ENCODE data around the gene PPP2R3A.
"Not testable (repeated sequence)": the region's sequence is repeated elsewhere in the genome, so short reads cannot be mapped to it uniquely, and the experiment has no call there.

Gene PPP2R3A

DNA sequence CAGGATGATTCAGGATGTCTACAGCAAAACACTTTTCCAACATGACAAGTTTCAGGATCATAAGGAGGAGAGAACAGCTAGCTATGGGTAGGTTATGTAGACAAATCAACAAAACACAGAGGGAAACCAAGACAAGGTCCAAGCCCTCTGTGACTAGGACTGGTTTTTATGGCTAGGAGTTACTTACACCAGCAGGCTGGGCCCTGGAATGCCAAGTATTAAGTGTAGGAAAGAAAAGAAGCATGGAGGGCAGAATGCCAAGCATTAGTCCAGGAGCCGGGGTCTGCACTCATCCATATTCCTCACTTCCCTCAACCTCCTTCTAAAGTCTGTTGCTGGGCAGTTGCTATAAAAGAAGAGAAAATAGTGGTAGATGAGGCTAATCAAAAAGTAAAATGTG lies 35.3 kb upstream of the PPP2R3A start:
- Mint-ChIP-seq H3K27me3 (ENCODE audit: low read depth, poor library complexity) (no peaks in the 10 kb centered on the region), H3K4me1 (no peaks in the 10 kb centered on the region)

DNA sequence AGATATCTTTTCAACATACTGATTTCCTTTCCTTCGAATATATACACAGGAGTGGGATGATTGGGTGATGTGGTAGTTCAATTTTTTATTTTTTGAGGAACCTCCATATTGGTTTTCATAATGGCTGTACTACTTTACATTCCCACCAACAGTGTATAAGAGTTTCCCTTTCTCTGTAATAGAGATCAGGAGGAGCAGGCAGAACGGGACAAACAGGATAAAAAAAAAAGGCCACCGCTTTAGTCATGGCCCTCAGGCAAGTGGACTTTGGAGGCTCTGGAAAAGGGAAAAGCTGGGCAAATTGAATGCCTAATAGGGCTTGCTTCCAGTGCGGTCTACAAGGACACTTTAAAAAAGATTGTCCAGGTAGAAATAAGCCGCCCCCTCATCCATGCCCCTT lies 30.4 kb upstream of the PPP2R3A start:
- H3K4me1 Mint-ChIP-seq; H3K27ac Mint-ChIP-seq; H3K4me3 Mint-ChIP-seq; DNase-seq; H3K36me3 Mint-ChIP-seq (ENCODE audit: low read depth); H3K27me3 Mint-ChIP-seq (ENCODE audit: low read depth, poor library complexity): not testable (repeated sequence)
- peaks cover 23% of the 10 kb centered on the region for H3K9me3 Mint-ChIP-seq

More for the DNA sequence above, 35.3 kb upstream of the PPP2R3A start:
- Mint-ChIP-seq H3K4me3 (no peak overlapping the region), H3K27ac (no peak overlapping the region), H3K9me3 (no peaks in the 10 kb centered on the region), H3K36me3 (ENCODE audit: low read depth) (no peaks in the 10 kb centered on the region)
- DNase-seq, result no peak
- TF ChIP-seq, protein P1, sequence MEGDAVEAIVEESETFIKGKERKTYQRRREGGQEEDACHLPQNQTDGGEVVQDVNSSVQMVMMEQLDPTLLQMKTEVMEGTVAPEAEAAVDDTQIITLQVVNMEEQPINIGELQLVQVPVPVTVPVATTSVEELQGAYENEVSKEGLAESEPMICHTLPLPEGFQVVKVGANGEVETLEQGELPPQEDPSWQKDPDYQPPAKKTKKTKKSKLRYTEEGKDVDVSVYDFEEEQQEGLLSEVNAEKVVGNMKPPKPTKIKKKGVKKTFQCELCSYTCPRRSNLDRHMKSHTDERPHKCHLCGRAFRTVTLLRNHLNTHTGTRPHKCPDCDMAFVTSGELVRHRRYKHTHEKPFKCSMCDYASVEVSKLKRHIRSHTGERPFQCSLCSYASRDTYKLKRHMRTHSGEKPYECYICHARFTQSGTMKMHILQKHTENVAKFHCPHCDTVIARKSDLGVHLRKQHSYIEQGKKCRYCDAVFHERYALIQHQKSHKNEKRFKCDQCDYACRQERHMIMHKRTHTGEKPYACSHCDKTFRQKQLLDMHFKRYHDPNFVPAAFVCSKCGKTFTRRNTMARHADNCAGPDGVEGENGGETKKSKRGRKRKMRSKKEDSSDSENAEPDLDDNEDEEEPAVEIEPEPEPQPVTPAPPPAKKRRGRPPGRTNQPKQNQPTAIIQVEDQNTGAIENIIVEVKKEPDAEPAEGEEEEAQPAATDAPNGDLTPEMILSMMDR (IDR thresholded peaks at IDR 0.05), result no peak

DNA sequence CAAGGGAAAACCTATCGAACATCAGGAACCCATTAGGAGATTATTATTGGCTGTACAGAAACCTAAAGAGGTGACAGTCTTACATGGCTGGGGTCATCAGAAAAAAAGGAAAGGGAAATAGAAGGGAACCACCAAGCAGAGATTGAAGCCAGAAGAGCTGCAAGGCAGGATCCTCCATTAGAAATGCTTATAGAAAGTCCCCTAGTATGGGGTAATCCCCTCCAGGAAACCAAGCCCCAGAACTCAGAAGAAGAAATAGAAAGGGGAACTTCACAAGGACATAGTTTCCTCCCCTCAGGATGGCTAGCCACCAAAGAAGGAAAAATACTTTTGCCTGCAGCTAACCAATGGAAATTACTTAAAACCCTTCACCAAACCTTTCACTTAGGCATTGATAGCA lies 27.8 kb upstream of the PPP2R3A start:
- H3K27ac Mint-ChIP-seq; H3K27me3 Mint-ChIP-seq (ENCODE audit: low read depth, poor library complexity); DNase-seq; H3K4me3 Mint-ChIP-seq; H3K4me1 Mint-ChIP-seq; H3K36me3 Mint-ChIP-seq (ENCODE audit: low read depth): not testable (repeated sequence)
- peaks cover 23% of the 10 kb centered on the region for H3K9me3 Mint-ChIP-seq

DNA sequence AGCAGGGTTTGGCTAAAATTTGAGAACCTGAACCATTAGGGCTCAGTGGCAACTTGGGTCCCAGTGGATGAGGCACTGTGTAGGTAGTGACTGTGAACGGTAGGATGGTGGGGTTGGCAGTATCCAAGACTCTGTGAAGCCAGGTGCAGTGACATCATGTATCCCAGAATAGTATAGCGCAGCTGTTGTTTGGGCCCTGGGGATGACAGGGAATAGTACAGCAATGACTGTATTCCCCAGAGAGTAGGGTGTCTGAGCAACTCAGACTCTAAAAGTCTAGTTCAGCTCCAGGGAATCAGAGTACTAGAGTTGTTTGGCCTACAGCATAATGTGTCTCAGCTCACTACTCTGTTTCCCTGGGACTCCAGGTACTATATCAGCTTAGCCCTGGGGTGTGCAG lies 20.7 kb upstream of the PPP2R3A start:
- Mint-ChIP-seq H3K9me3 (peaks cover 2% of the 10 kb centered on the region), H3K4me1 (no peaks in the 10 kb centered on the region), H3K27ac (no peak overlapping the region), H3K27me3 (ENCODE audit: low read depth, poor library complexity) (no peaks in the 10 kb centered on the region), H3K36me3 (ENCODE audit: low read depth) (no peaks in the 10 kb centered on the region), H3K4me3 (no peak overlapping the region)
- no peak for DNase-seq
- TF ChIP-seq, protein P1 (IDR thresholded peaks at IDR 0.05), result no peak

DNA sequence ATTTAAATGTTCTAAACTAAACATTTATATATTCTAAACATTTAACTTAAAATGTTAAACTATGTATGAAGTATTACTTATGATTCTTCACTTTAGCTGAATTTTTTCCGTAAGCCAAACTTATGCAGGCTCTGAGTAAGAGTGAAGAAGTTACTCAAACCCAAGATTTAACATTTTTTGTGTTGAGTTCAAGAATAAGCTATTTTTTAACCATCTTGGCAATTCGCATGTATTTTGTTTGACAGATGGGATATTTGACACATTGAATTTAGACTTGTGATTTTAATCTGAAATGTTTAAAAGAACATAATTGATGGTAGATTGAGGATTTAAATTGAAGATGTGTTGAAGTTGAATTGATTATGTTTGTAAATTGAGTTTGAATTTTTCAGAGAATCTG lies 14.6 kb upstream of the PPP2R3A start:
- Mint-ChIP-seq H3K27ac (no peak overlapping the region), H3K36me3 (ENCODE audit: low read depth) (no peaks in the 10 kb centered on the region), H3K9me3 (peaks cover 14% of the 10 kb centered on the region), H3K4me3 (no peak overlapping the region), H3K27me3 (ENCODE audit: low read depth, poor library complexity) (peaks cover 3% of the 10 kb centered on the region), H3K4me1 (no peaks in the 10 kb centered on the region)
- TF ChIP-seq, protein P1 (IDR thresholded peaks at IDR 0.05), result no peak
- no peak for DNase-seq

DNA sequence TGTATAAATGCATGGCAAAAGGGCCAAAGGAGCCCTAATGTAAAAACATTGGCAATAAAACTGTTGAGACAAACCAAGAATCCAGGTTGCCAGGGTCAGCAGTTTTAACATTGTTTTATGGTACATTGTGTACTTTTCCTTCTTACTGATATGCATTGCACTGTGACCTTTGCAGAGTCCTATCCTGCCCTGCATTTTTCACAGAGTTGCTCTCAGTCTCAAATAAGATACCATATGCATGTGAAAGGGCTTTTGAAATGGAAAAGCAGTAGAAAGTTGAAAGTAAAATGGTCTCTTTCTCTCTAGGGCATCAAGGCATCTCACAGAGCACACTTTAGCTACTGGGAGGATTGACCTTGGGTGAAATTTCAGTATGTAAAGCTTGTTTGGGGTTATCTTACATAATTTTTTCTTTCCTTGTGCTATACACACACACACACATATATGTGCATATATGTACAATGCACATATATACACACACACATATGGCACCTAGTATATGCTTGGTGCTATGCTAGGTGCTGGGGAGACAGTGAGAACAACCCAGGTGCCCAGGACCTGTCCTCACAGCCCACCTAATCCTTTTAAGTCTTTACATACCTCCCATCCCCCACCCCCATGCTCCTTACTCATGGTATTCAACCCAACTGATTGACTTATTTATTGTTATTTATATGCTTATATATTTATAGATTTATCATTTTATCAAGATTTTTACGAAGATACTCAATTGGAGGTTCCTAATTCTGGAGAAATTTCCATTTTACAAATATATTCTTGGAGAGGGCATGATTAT lies 1.2 kb upstream of the PPP2R3A start:
- Mint-ChIP-seq H3K36me3 (ENCODE audit: low read depth) (peaks cover 24% of the 10 kb centered on the region), H3K4me3 (peak overlapping the region; percentile 78), H3K27ac (no peak overlapping the region), H3K4me1 (peaks cover 21% of the 10 kb centered on the region), H3K27me3 (ENCODE audit: low read depth, poor library complexity) (no peaks in the 10 kb centered on the region), H3K9me3 (peaks cover 34% of the 10 kb centered on the region)
- TF ChIP-seq, protein P1 (IDR thresholded peaks at IDR 0.05), result no peak
- no peak for DNase-seq

DNA sequence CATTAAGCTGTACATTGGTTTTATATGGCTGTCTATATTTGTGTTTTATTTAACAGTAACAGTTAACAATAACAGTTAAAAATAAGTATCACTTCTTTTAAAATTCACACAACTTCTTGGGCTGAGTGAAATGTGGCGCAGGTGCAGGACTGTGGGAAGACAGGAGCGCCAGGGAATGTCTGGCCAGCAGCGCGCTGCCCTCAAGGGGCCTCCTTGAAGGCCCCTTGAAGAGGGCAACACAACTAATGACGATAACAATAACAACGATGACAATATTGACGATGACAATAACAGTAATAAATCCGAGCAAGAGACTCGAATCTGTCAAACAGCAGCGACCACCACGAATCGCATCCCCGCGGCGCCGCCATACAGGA lies 411 bp upstream of the PPP2R3A start:
- TF ChIP-seq, protein P1 (IDR thresholded peaks at IDR 0.05), result no peak
- H3K4me3 Mint-ChIP-seq, result peak overlapping the region; percentile 78
- DNase-seq, result no peak
- no peak overlapping the region for H3K27ac Mint-ChIP-seq
- peaks cover 29% of the 10 kb centered on the region for H3K9me3 Mint-ChIP-seq
- H3K4me1 Mint-ChIP-seq, result peaks cover 21% of the 10 kb centered on the region
- H3K36me3 Mint-ChIP-seq (ENCODE audit: low read depth), result peaks cover 27% of the 10 kb centered on the region
- no peaks in the 10 kb centered on the region for H3K27me3 Mint-ChIP-seq (ENCODE audit: low read depth, poor library complexity)
